Activated CD4-positive, alpha-beta T cell treated with anti-CD3 and anti-CD28 coated beads, Interleukin-2, amount 50 U/mL, for 24 hours (primary cell): ENCODE measurements around the gene GAS2L1.

ENCODE experiments used
- DNase-seq, 2 donors: peaks; one replicate each; pipeline ENCODE4 v3.0.0-alpha.2; 2020; ENCODE audit warnings: low read depth in 1 of 2, low spot score in 1 of 2

The GAS2L1 gene

DNA sequence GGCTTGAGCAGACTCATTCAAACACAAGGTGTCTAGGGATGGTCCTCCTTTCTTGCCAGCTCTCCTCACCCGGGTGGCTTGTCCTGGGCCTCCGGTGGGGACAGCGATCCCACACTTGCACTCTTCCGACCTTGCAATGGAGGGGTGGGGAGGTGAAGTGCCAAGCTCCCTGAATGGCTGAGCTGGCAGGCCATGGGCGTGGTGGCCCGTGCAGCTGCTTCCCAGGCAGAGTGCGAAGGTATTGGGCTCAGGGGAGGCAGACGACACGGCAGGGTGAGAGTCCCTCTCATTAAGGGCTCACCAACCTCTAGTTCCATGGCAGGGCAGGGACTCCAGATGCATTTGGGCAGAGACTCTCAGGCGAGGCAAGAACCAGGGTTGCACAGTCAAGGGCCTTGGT, 20.0 kb downstream of the GAS2L1 start:
- DNase-seq: no peak

DNA sequence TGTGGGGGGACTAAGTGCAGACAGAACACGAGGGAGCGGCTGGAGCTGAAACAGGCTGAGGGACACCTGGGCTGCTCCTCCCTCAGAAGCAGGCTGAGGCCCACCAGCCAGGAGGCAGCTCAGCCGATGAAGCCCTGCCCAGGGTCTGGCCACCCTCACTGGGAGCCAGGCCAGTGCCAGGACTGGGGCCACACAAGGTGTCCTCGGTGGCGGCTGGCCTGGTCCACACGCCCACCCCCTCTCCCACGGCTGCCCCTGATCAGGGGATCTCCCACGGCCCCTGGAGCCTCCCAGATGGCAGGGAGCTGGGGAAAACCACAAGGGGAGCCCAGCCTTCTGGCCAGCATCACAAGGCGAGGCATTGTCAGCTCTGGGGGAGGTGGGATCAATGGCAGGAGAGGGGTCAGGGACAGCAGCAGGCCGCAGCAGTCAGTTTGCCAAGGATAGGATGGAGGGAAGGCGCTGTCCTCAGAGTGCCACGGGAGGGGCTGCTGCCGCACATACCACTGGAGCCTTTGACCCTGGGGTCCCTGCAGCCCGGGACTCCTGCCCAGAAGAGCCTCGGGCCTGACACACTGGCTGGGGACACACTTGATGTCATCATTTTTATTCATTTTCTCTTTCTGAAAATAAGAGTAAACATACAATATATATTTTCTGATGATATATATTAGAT, 20.8 kb downstream of the GAS2L1 start:
- no peak for DNase-seq

DNA sequence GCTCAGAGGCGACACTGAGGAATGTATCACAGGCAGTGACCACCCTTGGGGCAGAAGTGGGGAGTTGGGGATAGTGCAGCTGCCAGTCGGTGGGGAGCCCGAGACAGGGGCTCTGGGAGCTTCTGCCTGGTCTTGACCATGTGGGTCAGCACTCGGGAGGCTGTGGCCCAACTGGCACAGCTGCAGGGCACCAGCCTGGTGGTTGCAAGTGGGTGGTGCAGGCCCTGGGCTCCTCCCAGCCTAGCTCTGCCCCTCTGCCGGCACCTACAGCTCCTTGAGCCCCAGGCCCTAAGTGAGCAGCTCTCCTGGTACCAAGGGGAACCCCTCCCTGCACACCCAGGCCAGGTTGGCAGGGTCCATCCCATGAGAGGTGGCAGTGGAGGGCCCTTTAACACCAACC, 21.6 kb downstream of the GAS2L1 start:
- DNase-seq: no peak

DNA sequence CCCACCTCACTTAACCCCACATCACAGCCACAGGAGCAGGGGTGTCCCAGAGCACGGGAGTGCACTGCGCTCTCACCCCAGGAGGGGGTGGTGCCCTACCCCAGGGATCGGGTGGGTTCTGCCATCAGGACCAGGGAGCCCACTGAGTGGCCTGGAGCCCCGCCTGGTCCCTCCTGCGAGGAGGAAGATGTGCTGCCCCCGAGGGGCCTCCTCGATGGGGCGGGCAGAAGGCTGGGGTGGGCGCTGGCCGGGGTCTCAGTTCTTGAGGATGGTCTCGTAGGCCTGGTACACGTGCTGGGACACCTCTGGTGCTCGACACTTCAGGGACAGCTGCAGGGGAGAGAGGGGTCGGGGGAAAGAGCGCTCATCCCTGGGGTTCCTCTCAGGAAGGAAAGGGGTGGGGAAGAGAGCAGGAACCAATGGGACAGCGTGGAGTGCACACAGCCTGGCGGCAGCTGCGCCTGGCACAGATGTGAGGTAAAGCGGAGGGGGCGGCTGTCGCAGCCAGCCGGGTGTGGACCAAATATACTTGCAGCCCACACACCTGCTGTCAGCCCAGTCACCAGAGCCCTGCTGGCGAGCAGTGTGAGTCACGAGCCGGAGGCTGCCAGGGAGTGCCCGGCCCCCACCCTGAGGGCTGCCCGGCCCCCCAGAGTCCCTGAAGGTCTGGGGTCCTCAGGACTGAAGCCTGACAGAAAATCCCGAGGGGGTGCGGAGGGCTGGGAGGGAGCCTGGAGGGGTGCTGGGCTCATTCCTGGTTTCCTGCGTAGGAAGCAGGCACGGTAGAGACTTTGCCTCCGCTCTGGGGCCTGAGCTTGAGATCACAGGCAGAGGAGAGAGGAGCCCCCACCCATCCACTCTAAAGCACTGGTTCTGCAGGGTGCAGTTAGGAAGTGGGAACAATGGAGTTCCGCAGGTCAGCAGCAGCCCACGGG, 22.4 kb downstream of the GAS2L1 start:
- no peak for DNase-seq

DNA sequence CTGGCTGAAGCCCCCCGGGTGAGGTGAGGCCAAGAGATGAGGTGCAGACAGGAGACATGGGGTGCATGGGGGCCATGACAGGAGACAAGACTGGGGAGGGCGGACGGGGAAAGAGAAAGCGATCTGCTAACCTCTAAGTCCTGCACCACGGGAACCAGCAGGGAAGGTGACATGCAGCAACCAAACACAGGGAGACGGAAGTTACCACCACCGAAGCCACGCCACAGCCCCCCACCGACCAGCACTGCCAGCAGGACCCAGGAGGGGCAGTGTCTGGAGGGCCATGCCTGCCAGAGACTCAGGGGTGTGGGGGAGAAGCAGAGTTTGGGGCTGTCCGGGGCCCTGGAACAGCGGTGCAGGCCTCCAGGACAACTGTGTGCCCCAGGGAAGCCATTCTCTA, 23.1 kb downstream of the GAS2L1 start:
- no peak for DNase-seq

DNA sequence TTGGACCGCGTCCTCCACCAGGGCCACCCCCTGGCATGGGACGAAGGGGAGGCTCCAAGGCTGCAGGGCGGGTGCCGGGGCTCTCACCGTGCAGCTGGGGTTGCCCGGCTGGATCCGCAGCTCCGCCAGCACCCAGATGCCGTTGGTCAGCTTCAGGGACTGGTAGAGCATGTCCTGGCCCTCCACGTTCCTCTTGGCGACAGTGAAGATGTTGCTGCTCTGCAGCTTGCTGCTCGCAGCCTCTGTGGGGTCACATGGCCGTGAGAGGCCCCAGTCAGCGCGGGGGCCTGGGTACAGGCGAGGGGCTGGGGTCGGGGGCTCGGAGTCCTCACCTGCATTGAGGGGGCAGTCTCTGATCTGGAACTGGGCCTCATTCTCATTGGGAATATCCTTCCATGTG, 23.8 kb downstream of the GAS2L1 start:
- no peak for DNase-seq

DNA sequence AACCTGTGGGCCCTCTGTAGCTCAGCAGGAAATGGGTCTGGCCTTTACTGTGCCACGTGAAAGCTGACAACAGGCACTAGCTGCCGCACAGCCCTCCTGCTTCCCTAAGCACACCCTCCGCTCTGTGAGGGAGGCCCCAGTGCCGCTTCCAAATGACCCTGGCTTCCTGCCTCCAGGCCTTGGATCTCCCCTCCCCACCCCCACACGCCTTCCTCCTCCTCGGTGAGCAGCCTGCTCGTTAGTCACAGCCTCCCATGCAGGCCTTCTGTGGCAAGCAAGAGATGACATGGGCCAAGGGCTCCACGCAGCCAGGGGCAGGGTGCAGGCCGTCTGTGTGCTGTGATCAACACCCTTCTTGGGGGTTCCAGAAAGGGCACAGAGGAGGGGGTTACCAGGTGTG, 24.3 kb downstream of the GAS2L1 start:
- no peak for DNase-seq

DNA sequence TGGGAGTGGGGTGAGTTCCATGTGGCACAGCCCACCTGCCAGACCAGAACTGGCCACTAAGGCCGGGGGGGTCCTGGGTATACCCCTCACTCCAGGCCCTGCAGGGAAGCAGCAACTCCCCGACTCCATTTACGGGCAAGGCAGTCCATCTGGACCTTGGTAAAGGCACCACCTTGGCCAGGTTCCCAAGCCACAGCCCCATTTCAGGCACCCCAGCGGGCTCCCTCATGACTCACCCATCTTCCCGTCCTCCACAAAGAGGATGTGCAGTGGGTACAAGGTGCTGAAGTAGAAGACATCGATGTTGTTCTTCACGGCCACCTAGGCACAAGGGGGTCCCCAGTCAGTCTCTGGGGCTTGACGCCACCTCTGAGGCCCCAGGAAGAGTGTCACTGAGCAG, 24.8 kb downstream of the GAS2L1 start:
- DNase-seq: no peak

DNA sequence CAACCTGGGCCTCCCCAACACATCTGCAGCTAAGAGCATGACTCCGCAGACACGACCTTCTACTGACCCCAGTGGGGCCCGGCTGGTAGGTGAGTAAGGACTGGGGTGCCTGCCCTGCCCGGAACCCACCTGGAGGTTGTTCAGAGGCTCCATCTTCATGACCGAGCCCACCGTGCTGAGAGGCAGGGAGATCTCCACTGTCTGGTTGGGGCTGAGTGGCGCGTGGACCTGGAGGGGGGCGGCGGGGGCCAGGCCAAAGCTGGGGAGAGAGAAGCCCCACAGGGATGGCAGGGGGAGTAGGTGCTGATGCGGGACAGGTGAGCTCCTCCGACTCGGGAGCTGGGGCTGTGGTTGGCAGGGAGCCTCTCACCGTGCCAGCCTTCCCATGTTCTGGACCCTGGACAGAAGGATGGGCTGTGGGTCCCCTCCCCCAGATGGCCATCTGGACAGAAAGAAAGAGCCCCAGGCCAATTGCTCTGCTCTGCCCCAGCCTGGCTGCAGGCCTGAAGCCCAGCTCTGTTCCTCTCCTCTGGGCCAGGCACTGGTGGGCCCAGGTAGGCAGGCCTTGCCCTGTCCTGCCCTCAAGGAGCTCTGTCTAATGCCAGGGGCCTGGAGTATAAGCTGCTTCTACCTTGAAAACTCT, 25.3 kb downstream of the GAS2L1 start:
- DNase-seq: no peak

DNA sequence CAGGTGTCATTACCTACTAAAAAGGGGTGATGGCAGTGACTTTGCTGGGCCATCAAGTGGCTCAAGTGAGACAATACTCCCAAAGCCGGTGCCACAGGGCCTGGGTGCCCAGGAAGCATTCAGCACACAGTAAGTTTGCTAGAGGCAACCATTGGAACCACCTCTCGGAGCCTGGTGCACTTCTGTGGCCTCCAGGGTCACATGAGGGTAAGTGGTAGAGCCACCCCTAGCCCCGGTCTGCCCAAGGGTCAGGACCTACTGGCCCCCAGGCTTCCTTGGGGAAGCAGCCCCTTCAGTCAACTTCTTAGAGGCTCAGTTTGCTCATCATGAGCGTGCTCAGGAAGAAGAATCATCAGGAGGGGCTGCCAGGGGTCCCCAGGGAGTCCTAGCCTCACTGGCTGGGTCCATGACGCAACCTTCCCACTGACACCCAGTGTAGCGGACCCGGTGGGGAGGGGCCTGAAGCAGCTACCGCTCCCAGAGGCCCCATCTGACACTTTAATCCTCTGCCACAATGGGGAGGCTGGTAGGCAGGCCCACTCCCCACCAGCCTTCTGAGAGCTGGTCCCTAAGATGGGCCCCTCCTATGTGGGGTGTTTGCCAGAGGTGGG, 26.5 kb downstream of the GAS2L1 start:
- no peak for DNase-seq

DNA sequence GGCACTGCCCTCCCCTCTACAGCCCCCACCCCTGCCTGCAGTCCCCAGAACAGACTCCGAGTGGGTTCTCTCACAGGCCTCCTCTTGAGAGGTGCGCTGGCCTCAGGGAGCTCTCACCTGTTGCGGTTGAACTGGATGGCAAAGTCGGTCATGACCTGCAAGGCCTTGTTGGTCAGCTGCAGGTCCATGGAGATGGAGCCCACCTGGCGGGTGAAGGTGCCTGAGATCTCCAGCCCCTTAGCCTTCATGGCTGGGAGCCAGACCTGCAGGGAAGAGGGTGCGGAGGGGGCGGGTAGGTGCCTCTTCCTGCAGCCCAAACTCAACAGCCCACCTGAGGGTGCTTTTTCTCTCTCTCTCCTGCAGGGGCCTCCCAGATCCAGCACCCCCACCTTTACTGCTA, 27.7 kb downstream of the GAS2L1 start:
- no peak for DNase-seq

DNA sequence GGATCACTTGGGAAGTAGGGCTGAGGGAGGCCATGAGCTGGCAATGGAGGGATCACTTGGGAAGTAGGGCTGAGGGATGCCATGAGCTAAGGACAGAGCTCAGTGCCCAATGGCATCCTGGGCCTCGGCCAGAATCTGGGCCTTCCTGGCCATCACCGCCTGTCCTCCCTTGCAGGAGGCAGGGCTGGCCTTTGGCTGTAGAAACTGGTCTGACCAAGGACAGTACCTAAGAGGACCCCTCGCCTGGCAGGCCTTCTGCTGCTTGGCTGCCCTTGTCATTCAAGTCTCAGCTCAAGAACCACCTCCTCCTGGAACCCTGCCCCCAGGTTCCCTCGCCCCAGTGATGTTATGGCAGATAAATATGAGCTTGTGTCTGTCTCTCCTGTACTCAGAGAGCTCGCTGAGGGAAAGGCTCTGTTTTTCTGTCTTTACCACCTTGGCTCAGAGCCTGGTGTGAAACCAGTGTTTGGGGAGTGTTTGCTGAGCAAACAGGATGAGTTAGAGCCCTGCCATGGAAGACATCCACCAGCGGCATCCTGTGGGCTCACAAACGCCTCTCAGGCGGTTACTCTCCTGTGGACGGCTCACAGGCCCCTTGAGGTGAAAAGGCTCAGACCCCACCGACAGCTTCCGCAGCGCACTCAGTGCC, 28.4 kb downstream of the GAS2L1 start:
- no peak for DNase-seq

DNA sequence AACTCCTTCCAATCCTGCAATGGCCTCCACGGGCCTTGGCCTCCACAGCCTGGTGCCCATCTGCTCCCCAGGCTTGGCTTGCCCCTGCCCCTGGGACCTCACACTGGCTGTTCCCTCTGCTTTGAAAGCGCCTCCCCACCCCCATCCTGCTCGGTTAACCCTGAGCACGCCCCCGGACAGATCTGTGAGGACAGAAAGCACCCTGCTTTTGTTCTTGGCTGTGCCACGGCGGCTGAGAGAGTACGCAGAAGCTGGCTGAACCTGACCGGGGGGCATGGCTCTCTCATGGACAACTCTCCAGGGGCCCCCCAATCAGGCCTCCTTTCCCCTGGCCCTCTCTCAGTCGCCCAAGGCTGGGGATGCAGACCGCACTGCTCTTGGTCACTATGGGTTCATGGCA, 29.2 kb downstream of the GAS2L1 start:
- DNase-seq: no peak

DNA sequence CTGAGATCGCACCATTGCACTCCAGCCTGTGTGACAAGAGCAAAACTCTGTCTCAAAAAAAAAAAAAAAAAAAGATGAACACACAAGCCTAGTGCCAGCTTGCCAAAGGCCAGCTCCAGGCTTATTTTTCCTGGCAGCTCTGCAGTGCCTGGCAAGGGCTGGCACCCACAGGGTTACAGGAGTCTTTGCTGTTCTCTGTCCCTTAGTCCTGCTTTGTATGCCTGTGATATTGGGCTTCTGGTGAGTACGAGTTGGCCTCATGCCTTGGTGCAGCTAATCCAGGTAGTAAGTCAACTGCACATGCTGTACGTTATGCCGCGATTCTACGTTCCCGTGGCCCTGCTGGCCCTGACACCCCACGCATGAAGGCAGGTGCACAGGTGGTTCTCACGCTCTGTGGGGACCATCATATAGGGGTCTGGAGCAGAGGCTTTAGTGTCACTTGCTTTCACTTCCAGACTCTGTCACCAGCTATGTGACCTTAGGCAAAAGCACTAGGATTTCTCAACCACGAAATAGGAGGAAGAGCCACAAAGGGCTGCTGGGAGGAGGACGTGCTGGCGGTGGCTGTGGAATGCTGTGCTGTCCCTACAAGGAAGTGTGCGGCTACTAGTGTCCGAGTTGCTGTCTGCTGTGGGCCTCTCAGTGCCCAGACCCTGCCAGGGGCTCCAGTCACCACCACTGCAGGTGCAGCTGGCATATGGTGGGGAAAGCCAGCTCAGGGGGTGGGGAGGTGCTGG, 30.5 kb downstream of the GAS2L1 start:
- no peak for DNase-seq

DNA sequence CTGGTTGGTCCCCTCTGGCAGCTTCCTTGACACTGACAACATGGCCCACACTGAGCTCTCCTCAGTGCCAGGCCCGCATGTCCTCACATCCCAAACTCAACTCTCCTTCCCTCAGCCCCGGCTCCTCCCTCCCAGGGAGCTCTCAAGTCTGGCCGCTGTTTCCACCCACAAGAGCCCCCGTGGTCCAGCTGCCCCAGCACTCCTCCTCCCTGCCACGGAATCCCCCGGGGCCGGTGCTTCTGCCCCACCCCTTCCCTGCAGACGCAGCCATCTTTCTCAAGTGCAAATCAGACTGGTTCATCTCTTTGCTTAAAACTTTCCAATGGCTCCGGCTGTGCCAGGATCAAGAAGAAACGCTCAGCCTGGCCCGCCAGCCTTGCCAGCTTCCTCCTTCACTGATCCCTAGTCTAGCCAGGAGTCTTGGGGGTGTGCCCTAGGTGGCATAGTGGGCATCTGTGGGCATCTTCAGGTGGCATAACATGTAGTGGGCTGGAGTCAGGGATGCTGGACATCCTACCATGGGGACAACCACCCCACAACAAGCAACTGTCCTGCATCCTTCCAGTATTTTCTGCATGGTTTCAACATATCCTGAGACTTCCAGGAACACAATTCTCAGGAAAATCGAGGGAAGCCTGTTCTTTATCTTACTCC, 31.3 kb downstream of the GAS2L1 start:
- DNase-seq: no peak

DNA sequence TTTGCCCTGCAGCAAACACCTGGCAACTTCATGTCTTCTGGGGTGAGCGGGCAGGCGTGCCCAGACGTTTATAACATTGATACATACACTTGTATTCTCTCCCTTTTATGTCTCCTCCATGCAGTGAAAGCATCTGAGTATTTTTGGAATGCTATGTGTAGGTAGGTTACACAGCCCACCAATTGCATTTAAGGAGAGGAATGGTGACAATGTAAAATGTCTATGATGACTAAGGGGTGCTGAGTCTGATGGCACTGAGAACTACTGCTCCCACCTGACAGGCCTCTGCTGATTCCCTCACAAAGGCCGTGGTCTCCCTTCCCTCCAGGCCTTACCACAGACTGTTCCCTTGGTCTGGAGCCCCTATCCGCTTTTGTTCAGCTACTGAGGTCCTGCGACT, 31.9 kb downstream of the GAS2L1 start:
- no peak for DNase-seq

DNA sequence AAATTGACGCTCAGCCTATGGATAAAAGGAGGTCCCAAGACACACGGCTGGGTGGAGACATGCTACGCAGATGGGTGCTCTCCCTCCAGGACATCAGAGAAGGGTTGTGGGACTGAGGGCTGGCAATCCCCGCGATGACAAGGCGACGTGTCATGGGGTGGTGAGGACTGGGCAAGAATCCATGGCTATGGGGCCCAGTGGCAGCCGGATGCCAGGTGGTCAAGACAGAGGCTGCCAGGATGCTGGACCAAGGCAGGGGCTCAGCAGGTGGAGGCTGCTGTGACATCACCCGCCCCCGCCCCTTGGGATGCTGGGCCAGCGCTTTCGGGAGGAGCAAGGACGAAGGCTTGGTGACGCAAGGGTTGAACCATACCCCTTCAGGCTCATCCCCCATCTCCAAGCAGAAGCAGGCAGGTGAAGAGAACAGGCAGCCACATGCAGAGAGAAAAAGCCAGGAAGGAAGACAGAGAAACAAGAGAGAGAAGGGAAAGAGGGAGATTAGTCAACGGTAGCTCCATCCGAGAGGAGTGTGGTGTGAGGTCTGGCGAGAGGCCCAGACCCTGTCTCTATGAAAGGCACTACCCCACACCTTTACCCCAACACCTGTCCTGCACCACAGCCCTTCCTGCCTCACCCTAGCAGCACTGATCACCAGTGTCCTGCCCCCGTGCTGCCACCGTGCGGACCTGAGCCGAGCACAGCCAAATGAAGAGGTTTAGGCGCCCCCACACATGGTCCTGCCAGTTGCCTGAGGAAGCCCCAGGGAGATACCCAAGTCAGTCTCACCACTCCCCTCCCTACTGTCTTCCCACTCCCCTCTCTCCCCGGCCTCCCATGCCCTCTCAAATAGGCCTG, 33.2 kb downstream of the GAS2L1 start:
- DNase-seq: no peak

DNA sequence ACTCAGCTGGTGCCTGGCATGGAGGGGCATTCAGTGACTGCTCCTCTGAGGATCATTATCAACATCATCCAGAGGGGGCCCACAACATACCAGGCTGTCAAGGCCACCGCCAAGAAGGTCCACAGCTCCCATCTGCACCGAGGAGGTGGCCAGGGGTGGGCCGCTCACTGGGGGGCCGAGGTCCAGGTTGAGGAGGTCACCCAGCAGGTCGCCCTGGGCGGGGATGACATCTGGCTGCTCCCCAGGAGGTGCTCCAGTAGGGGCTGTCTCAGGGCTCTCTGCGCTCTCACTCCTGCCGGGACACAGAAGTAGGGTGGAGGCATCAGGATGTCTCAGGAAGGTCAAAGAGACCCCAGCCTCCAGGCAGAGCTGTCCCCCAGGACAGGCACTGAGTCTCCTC, 34.1 kb downstream of the GAS2L1 start:
- no peak for DNase-seq
